RWPE2 (cell line): ENCODE data around the gene DERA.
"Not testable (repeated sequence)": the region's sequence is repeated elsewhere in the genome, so short reads cannot be mapped to it uniquely, and the experiment has no call there.

ENCODE experiments used
- ATAC-seq: fragments of 200-7000 bp; cut with Tn5 transposase; 3 replicates; pipeline ENCODE4 v1.9.1; 2021; ENCODE audit warnings: low read depth
- DNase-seq: peaks from one replicate; pipeline ENCODE4 v3.0.0-alpha.2; 2020; ENCODE audit warnings: low spot score
- H3K27ac ChIP-seq: fragments of 450-650 bp; 2 replicates; pipeline ENCODE4 v1.5.1; 2017; ENCODE audit warnings: mild to moderate bottlenecking; ENCODE audit not compliant: poor library complexity, severe bottlenecking
- H3K27me3 ChIP-seq: fragments of 250-450 bp; sonication (Bioruptor Pico); 2 replicates; pipeline ENCODE4 v1.5.1; 2021; ENCODE audit warnings: mild to moderate bottlenecking, moderate library complexity; ENCODE audit not compliant: insufficient read depth, poor library complexity, severe bottlenecking
- H3K36me3 ChIP-seq: fragments of 250-450 bp; sonication (Bioruptor Pico); 2 replicates; pipeline ENCODE4 v1.5.1; 2020; ENCODE audit warnings: low read depth, mild to moderate bottlenecking, moderate library complexity
- H3K4me1 ChIP-seq: fragments of 250-450 bp; sonication (Bioruptor Pico); 2 replicates; pipeline ENCODE4 v1.5.1; 2021; ENCODE audit warnings: mild to moderate bottlenecking, moderate library complexity; ENCODE audit not compliant: insufficient read depth, poor library complexity, severe bottlenecking
- H3K4me3 ChIP-seq: fragments of 250-450 bp; sonication (Bioruptor Pico); 2 replicates; pipeline ENCODE4 v1.5.1; 2021; ENCODE audit warnings: mild to moderate bottlenecking, moderate library complexity; ENCODE audit not compliant: severe bottlenecking
- H3K9me3 ChIP-seq: fragments of 250-450 bp; sonication (Bioruptor Pico); 2 replicates; pipeline ENCODE4 v1.5.1; 2021; ENCODE audit warnings: mild to moderate bottlenecking, moderate library complexity; ENCODE audit not compliant: severe bottlenecking
- CTCF ChIP-seq: fragments of 450-650 bp; IDR thresholded peaks from one replicate; pipeline ENCODE4 v1.5.1; 2017; ENCODE audit warnings: mild to moderate bottlenecking, moderate library complexity; ENCODE audit not compliant: poor library complexity, severe bottlenecking

The DERA gene

DNA sequence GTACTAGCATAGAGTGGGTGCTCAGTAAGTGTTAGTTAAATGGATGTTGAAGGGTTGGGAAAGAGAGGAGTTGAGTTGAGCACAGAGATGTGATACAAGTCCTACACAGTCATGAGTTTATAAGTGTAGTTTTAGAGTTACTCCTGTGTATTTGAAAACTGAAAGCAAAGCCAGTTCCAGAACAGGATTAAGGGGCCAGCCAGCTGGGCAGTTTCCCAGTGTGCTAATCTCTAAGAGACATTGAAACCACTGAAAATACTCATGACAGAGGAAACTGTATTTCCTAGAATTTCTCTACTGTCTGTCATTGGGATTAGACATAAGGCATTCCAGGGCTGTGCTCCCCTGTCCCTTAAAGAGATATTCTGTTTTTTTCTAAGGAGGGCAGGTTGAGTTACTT lies 101.0 kb downstream of the DERA start:
- Histone ChIP-seq H3K4me1 (no peaks in the 10 kb centered on the region), H3K4me3 (no peak overlapping the region), H3K27ac (no peak overlapping the region), H3K27me3 (no peaks in the 10 kb centered on the region), H3K9me3 (no peaks in the 10 kb centered on the region), H3K36me3 (no peaks in the 10 kb centered on the region)
- ATAC-seq (no peak), DNase-seq (no peak)
- no peak for TF ChIP-seq CTCF

GRCh38 chr12:16013722-16014121 lies 102.6 kb downstream of the DERA start:
- H3K4me1 ChIP-seq, DNase-seq, H3K27me3 ChIP-seq, ATAC-seq, H3K4me3 ChIP-seq, H3K9me3 ChIP-seq, H3K27ac ChIP-seq, H3K36me3 ChIP-seq: not testable (repeated sequence)

GRCh38 chr12:16014394-16014793 lies 103.3 kb downstream of the DERA start:
- not testable (repeated sequence) for H3K27ac ChIP-seq, ATAC-seq, H3K36me3 ChIP-seq, DNase-seq, H3K9me3 ChIP-seq, H3K27me3 ChIP-seq, H3K4me1 ChIP-seq, H3K4me3 ChIP-seq

GRCh38 chr12:16016748-16017147 lies 105.6 kb downstream of the DERA start:
- Histone ChIP-seq H3K27ac (no peak overlapping the region), H3K9me3 (no peaks in the 10 kb centered on the region), H3K27me3 (no peaks in the 10 kb centered on the region), H3K36me3 (no peaks in the 10 kb centered on the region), H3K4me3 (no peak overlapping the region), H3K4me1 (no peaks in the 10 kb centered on the region)
- TF ChIP-seq CTCF, result no peak
- DNase-seq (no peak), ATAC-seq (no peak)

GRCh38 chr12:16018306-16018705 lies 107.2 kb downstream of the DERA start:
- H3K27ac ChIP-seq, result no peak overlapping the region
- DNase-seq (no peak), ATAC-seq (no peak)
- no peak for TF ChIP-seq CTCF
- no peaks in the 10 kb centered on the region for H3K9me3 ChIP-seq
- no peaks in the 10 kb centered on the region for H3K4me1 ChIP-seq
- H3K4me3 ChIP-seq, result no peak overlapping the region
- no peaks in the 10 kb centered on the region for H3K27me3 ChIP-seq
- no peaks in the 10 kb centered on the region for H3K36me3 ChIP-seq

DNA sequence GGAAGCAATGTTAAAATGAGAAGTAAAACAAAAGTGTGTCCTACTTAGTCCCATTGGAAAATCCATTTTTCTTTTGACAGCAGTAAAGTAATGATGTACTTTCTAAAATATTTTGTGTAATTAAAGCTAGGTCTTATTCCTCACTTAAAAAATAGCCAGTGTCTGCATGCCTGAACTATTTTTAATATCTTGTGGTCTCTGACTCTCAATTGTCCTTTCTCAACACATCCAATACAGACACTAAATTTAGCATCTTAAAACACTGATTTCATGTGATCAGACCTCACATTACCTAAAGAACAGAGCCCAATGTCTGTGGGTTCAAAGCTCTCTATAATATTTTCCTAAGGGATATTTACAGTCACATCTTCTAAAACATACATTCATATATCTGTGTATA lies 108.0 kb downstream of the DERA start:
- Histone ChIP-seq H3K9me3 (no peaks in the 10 kb centered on the region), H3K27ac (no peak overlapping the region), H3K4me3 (no peak overlapping the region), H3K36me3 (no peaks in the 10 kb centered on the region), H3K4me1 (no peaks in the 10 kb centered on the region), H3K27me3 (no peaks in the 10 kb centered on the region)
- no peak for ATAC-seq
- no peak for DNase-seq
- TF ChIP-seq CTCF, result no peak
